A673 (cell line): ENCODE results near the gene SPATS2L.

Source experiments
- CTCF ChIP-seq: fragments of 300-800, 200-600 bp; sonication (generic); conservative IDR thresholded peaks from 2 replicates; pipeline ENCODE4 v1.5.1; 2017; ENCODE audit warnings: low read depth, mild to moderate bottlenecking, antibody characterized with exemption, low read length, moderate library complexity, mixed read lengths
- EZH2 ChIP-seq: fragments of 200-600 bp; sonication (generic); IDR thresholded peaks from 2 replicates; pipeline ENCODE4 v1.6.1; 2017; ENCODE audit warnings: borderline replicate concordance, low read depth, mild to moderate bottlenecking, mixed read lengths, antibody characterized with exemption, low read length; ENCODE audit not compliant: poor library complexity, severe bottlenecking

GRCh38 chr2:200476836-200477235, 170.3 kb downstream of the SPATS2L start:
- TF ChIP-seq CTCF (no peak), EZH2 (no peak)
